Tibial artery (tissue), 4 donors: ENCODE measurements around the gene FRK.
"Not testable (repeated sequence)": the region's sequence is repeated elsewhere in the genome, so short reads cannot be mapped to it uniquely, and the experiment has no call there.

Source experiments
- DNase-seq, 2 donors: peaks; one replicate each; pipeline ENCODE4 v3.0.0-alpha.2; 2019
- H3K27ac ChIP-seq, 2 donors: fragments of 200-600 bp; sonication (generic) in 1 of 2; 1 replicate in 1 of 2; 2 replicates in 1 of 2; pipeline ENCODE4 v1.5.1; 2018 to 2019; ENCODE audit warnings: mild to moderate bottlenecking in 1 of 2
- H3K27me3 ChIP-seq, 2 donors: fragments of 200-600 bp; sonication (generic) in 1 of 2; one replicate each; pipeline versions ENCODE4 v1.5.1 to v1.6.0; 2016 to 2019
- H3K36me3 ChIP-seq, 3 donors: fragments of 200-600 bp; sonication (generic) in 2 of 3; one replicate each; pipeline ENCODE4 v1.5.1; 2016 to 2019; ENCODE audit warnings: mild to moderate bottlenecking in 2 of 3
- H3K4me1 ChIP-seq, 4 donors: fragments of 200-600 bp; sonication (generic) in 2 of 4; 1 replicate in 3 of 4; 2 replicates in 1 of 4; pipeline ENCODE4 v1.5.1; 2016 to 2019
- H3K4me3 ChIP-seq, 2 donors: fragments of 200-600 bp; sonication (generic) in 1 of 2; 1 replicate in 1 of 2; 2 replicates in 1 of 2; pipeline ENCODE4 v1.5.1; 2018 to 2019; ENCODE audit warnings: mild to moderate bottlenecking in 2 of 2
- H3K9me3 ChIP-seq, 3 donors: fragments of 200-600 bp; sonication (generic) in 1 of 3; one replicate each; pipeline ENCODE4 v1.5.1; 2016 to 2019
- intact Hi-C: fragments of 100-400 bp; cut with DNase I; formaldehyde crosslinking; loops from one replicate; pipeline ENCODE4 v1.15.0; 2023; ENCODE audit warnings: low total_unique reads
- TF ChIP-seq, protein P1 (sequence below), 2 experiments: fragments of 200-600 bp in 1 of 2; fragments of 450-650 bp in 1 of 2; IDR thresholded peaks; one replicate each; pipeline ENCODE4 v1.5.1; 2017 to 2019; ENCODE audit warnings: antibody characterized with exemption in 2 of 2, mild to moderate bottlenecking in 1 of 2, moderate library complexity in 1 of 2

FRK gene

DNA sequence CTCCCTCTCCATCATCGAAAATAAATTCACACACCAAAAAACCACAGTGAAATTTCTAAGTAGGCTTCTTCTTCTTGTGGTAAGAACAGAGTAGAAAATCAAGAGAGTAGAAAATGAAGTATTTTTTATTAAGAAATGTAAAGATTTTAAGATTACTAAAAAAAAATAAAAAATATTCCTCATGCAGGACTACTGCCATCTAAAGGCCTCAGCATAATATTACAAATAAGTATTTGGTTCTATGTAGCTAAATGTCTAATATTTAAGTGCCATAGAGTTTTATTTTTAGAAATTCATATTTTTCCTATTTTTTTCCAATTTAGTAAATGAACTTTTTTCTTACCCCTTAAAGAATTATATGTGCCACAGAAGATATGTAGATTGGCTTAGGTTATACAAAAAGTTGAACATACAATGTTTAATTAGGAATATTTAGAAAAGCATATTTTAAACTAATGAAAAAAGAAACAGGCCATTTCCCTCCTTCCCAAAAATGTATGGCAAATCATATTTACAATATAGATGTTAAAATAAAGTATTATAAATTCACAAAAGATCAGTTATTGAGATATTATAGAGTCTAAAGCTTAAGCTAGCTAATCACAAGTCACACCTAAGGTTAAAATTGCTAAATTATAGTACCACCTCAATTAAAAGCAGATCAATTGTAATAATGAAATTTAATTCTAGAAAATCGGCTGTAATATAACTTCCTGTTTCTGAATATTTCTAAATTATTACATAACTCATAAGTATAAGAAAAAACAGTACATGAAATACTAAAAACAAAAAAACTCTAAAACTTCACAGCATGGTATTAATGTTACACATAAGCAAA is 36.5 kb upstream of the FRK start:
- intact Hi-C loops = loop anchor here (5.0 kb wide), 1 partner anchor 35 kb away; the partner anchor contains the start of gene FRK
- no peaks in the 10 kb centered on the region for H3K27me3 ChIP-seq
- H3K4me3 ChIP-seq = no peak overlapping the region
- H3K27ac ChIP-seq = no peak overlapping the region
- TF ChIP-seq, protein P1, sequence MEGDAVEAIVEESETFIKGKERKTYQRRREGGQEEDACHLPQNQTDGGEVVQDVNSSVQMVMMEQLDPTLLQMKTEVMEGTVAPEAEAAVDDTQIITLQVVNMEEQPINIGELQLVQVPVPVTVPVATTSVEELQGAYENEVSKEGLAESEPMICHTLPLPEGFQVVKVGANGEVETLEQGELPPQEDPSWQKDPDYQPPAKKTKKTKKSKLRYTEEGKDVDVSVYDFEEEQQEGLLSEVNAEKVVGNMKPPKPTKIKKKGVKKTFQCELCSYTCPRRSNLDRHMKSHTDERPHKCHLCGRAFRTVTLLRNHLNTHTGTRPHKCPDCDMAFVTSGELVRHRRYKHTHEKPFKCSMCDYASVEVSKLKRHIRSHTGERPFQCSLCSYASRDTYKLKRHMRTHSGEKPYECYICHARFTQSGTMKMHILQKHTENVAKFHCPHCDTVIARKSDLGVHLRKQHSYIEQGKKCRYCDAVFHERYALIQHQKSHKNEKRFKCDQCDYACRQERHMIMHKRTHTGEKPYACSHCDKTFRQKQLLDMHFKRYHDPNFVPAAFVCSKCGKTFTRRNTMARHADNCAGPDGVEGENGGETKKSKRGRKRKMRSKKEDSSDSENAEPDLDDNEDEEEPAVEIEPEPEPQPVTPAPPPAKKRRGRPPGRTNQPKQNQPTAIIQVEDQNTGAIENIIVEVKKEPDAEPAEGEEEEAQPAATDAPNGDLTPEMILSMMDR (IDR thresholded peaks at IDR 0.05) = peak; percentile 20 to 67
- H3K36me3 ChIP-seq = no peaks in the 10 kb centered on the region
- peaks cover 0 to 12% (median 9%) of the 10 kb centered on the region in 3 donors for H3K9me3 ChIP-seq
- peaks cover 0 to 32% (median 15%) of the 10 kb centered on the region in 4 donors for H3K4me1 ChIP-seq
- DNase-seq = no peak

DNA sequence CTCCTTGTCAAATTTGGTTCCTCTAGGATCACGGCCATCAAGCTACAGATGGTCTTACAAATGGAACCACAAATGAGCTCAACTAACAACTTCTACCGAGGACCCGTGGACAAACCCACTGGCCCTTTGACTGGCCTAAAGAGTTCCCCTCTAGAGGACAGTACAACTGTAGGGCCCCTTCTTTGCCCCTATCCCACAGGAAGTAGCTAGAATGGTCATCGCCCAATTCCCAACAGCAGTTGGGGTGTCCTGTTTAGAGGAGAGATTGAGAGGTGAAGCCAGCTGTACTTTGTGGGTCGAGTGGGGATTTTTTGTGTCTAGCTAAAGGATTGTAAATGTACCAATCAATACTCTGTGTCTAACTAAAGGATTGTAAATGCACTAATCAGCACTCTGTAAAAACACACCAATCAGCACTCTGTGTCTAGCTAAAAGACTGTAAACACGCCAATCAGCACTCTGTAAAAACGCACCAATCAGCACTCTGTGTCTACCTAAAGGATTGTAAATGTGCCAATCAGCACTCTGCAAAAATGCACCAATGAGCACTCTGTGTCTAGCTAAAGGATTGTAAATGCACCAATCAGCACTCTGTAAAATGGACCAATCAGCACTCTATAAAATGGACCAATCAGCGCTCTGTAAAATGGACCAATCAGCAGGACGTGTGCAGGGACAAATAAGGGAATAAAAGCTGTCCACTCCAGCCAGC is 35.5 kb upstream of the FRK start:
- peaks cover 0 to 25% (median 7%) of the 10 kb centered on the region in 4 donors for H3K4me1 ChIP-seq
- H3K9me3 ChIP-seq = peaks cover 0 to 12% (median 9%) of the 10 kb centered on the region in 3 donors
- intact Hi-C loops = loop anchor here (5.0 kb wide), 1 partner anchor 34 kb away; the partner anchor contains the start of gene FRK
- not testable (repeated sequence) for H3K4me3 ChIP-seq, DNase-seq, H3K27ac ChIP-seq, H3K36me3 ChIP-seq, H3K27me3 ChIP-seq

DNA sequence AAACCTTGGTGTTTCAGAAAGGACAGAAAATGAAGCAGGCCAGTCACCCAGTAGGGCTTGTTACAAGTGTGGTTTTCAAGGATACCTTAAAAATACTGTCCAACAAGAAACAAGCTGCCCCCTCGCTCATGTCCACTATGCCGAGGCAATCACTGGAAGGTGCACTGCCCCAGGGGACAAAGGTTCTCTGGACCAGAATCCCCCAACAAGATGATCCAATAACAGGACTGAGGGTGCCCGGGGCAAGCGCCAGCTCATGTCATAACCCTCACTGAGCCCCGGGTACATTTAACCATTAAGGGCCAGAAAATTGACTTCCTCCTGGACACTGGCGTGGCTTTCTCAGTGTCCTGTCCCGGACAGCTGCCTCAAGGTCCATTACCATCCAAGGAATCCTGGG is 33.4 kb upstream of the FRK start:
- Histone ChIP-seq H3K27me3 (no peaks in the 10 kb centered on the region), H3K9me3 (peaks cover 0 to 12% (median 9%) of the 10 kb centered on the region in 3 donors), H3K36me3 (no peaks in the 10 kb centered on the region), H3K4me3 (no peak overlapping the region), H3K4me1 (peaks cover 0 to 17% (median 3%) of the 10 kb centered on the region in 4 donors), H3K27ac (peak overlapping the region; percentile 52 to 61)
- DNase-seq = no peak
- TF ChIP-seq, protein P1 (IDR thresholded peaks at IDR 0.05) = no peak
- intact Hi-C loops = no loop called here

DNA sequence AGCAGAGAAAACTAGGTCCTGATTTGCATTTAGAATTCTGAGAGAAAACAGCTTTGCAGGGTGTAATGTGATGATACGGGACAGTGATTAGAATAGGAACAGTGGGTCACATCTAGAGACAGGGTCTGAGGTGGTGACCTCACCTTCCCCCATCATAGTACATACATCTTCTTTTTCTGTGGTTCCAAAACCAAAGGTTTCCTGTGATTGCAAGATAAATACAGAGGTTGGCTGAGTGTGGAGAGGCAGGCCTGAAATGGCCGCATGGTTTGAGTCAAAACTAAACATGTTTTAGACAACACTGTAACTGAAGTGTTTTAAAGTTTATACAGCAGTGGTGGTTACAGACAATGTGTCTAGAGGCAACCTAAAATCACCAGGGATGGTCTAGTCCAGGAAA is 29.6 kb upstream of the FRK start:
- Histone ChIP-seq H3K4me3 (no peak overlapping the region), H3K36me3 (no peaks in the 10 kb centered on the region), H3K4me1 (peaks cover 0 to 51% (median 17%) of the 10 kb centered on the region in 4 donors), H3K27me3 (no peaks in the 10 kb centered on the region), H3K27ac (no peak overlapping the region), H3K9me3 (no peaks in the 10 kb centered on the region)
- intact Hi-C loops = no loop called here
- TF ChIP-seq, protein P1 (IDR thresholded peaks at IDR 0.05) = no peak
- no peak for DNase-seq

DNA sequence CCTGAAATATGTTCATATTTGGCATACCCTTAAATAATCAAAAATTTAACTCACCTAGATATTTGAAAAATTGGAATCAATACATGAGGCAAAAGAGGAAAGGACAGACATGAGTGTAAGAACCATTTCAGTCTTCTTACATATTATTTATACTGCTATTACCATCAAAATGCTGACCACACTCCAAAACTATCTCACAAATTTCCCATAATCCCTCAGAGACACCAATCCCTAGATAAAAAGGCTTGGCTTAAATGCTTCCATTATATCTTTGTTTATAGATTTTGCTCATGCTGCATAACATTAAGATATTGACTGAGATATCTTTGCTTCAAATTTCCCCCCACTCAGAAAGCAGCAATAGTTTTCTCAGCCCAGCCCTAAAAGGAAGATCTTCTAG is 28.3 kb upstream of the FRK start:
- Histone ChIP-seq H3K36me3 (no peaks in the 10 kb centered on the region), H3K4me1 (peaks cover 0 to 52% (median 15%) of the 10 kb centered on the region in 4 donors), H3K27ac (peak overlapping the region in 1 of 2 donors; percentile 84), H3K27me3 (no peaks in the 10 kb centered on the region), H3K4me3 (no peak overlapping the region), H3K9me3 (no peaks in the 10 kb centered on the region)
- TF ChIP-seq, protein P1 (IDR thresholded peaks at IDR 0.05) = no peak
- intact Hi-C loops = no loop called here
- no peak for DNase-seq
